HEK293 (cell line): ENCODE results near the gene SCGB1A1.

Source experiments
- CTCF ChIA-PET: fragments of 350-600 bp; formaldehyde crosslinking; extraction: SDS; loops from one replicate; lab custom pipeline; 2021; ENCODE audit warnings: antibody characterized with exemption; lab: Yijun Ruan, JAX
- POLR2A ChIA-PET: fragments of 300-600 bp; formaldehyde crosslinking; extraction: SDS; loops from one replicate; lab custom pipeline; 2020; ENCODE audit warnings: antibody characterized with exemption, inconsistent platforms; lab: Yijun Ruan, JAX
- H3K27ac ChIP-seq: fragments of 200-500 bp; sonication (Bioruptor generic); 2 replicates; pipeline ENCODE4 v1.5.1; 2014; ENCODE audit warnings: low read depth, low read length, control low read depth, inconsistent platforms; ENCODE audit errors: extremely low read depth
- H3K36me3 ChIP-seq, 2 experiments: fragments of 200-500 bp in 1 of 2; sonication (Bioruptor generic) in 1 of 2; 1 replicate in 1 of 2; 2 replicates in 1 of 2; pipeline ENCODE4 v1.5.1; 2014 to 2017; ENCODE audit warnings: inconsistent platforms in 2 of 2, low read length in 2 of 2; ENCODE audit not compliant: control insufficient read depth in 2 of 2, insufficient read depth in 1 of 2
- H3K4me1 ChIP-seq: fragments of 200-500 bp; sonication (Bioruptor generic); 2 replicates; pipeline ENCODE4 v1.5.1; 2014; ENCODE audit warnings: mild to moderate bottlenecking, low read length, inconsistent platforms; ENCODE audit not compliant: control insufficient read depth, insufficient read depth
- H3K4me3 ChIP-seq: 2 replicates; pipeline ENCODE4 v1.5.1; 2011; ENCODE audit warnings: low read depth, mild to moderate bottlenecking, control low read depth, low read length, moderate library complexity
- H3K9me3 ChIP-seq: fragments of 200-500 bp; sonication (Bioruptor generic); 2 replicates; pipeline ENCODE4 v1.5.1; 2014; ENCODE audit warnings: low read depth, low read length, inconsistent platforms; ENCODE audit not compliant: control insufficient read depth, insufficient read depth
- GLI2 ChIP-seq: fragments of 450-650 bp; formaldehyde crosslinking; IDR thresholded peaks from 2 replicates; pipeline ENCODE4; 2017; ENCODE audit warnings: missing biosample characterization, missing genetic modification characterization, low read depth, borderline replicate concordance
- MEIS1 ChIP-seq: sonication (generic); formaldehyde crosslinking; IDR thresholded peaks from 2 replicates; pipeline ENCODE4 v1.8.1; 2022; ENCODE audit warnings: missing genetic modification reagents, mild to moderate bottlenecking, borderline replicate concordance
- MYNN ChIP-seq: fragments of 450-650 bp; formaldehyde crosslinking; IDR thresholded peaks from 2 replicates; pipeline ENCODE4 v1.5.1; 2016; ENCODE audit warnings: missing biosample characterization, missing genetic modification characterization, borderline replicate concordance
- MZF1 ChIP-seq: fragments of 450-650 bp; formaldehyde crosslinking; IDR thresholded peaks from 2 replicates; pipeline ENCODE4 v1.5.1; 2017; ENCODE audit warnings: missing biosample characterization, missing genetic modification characterization, borderline replicate concordance
- SALL2 ChIP-seq: fragments of 450-650 bp; formaldehyde crosslinking; IDR thresholded peaks from 2 replicates; pipeline ENCODE4 v1.5.0; 2017; ENCODE audit warnings: missing biosample characterization, mild to moderate bottlenecking, missing genetic modification characterization, borderline replicate concordance
- ZBTB21 ChIP-seq: fragments of 450-650 bp; formaldehyde crosslinking; IDR thresholded peaks from 2 replicates; pipeline ENCODE4 v1.5.1; 2017; ENCODE audit warnings: missing biosample characterization, missing genetic modification characterization
- ZFHX2 ChIP-seq: fragments of 450-650 bp; formaldehyde crosslinking; conservative IDR thresholded peaks from 2 replicates; pipeline ENCODE4 v1.5.1; 2016; ENCODE audit warnings: missing biosample characterization, missing genetic modification characterization
- ZNF121 ChIP-seq: fragments of 450-650 bp; formaldehyde crosslinking; IDR thresholded peaks from 2 replicates; pipeline ENCODE4 v1.5.1; 2016; ENCODE audit warnings: missing biosample characterization, missing genetic modification characterization
- ZNF140 ChIP-seq: fragments of 450-650 bp; formaldehyde crosslinking; IDR thresholded peaks from 2 replicates; pipeline ENCODE4 v1.5.1; 2016; ENCODE audit warnings: missing biosample characterization, missing genetic modification characterization
- ZNF146 ChIP-seq: fragments of 450-650 bp; formaldehyde crosslinking; IDR thresholded peaks from 2 replicates; pipeline ENCODE4 v1.5.1; 2016; ENCODE audit warnings: missing biosample characterization, missing genetic modification characterization
- ZNF324 ChIP-seq: fragments of 450-650 bp; formaldehyde crosslinking; IDR thresholded peaks from 2 replicates; pipeline ENCODE4 v1.5.1; 2016; ENCODE audit warnings: missing biosample characterization, missing genetic modification characterization
- ZNF629 ChIP-seq: fragments of 450-650 bp; formaldehyde crosslinking; IDR thresholded peaks from 2 replicates; pipeline ENCODE4 v1.5.1; 2017; ENCODE audit warnings: missing biosample characterization, missing genetic modification characterization
- TF ChIP-seq, protein P1 (sequence below): fragments of 450-650 bp; formaldehyde crosslinking; IDR thresholded peaks from 2 replicates; pipeline ENCODE4 v1.5.1; 2016; ENCODE audit warnings: missing biosample characterization, missing genetic modification characterization
- TF ChIP-seq, protein P2 (sequence below): fragments of 450-650 bp; formaldehyde crosslinking; IDR thresholded peaks from 2 replicates; pipeline ENCODE4 v1.5.1; 2016; ENCODE audit warnings: missing biosample characterization, missing genetic modification characterization
- TF ChIP-seq, protein P3 (sequence below): fragments of 450-650 bp; formaldehyde crosslinking; IDR thresholded peaks from 2 replicates; pipeline ENCODE4 v1.5.1; 2016; ENCODE audit warnings: missing biosample characterization, missing genetic modification characterization
- TF ChIP-seq, protein P4 (sequence below): fragments of 450-650 bp; formaldehyde crosslinking; IDR thresholded peaks from 2 replicates; pipeline ENCODE4 v1.5.1; 2016; ENCODE audit warnings: missing biosample characterization, missing genetic modification characterization

SCGB1A1 gene

DNA sequence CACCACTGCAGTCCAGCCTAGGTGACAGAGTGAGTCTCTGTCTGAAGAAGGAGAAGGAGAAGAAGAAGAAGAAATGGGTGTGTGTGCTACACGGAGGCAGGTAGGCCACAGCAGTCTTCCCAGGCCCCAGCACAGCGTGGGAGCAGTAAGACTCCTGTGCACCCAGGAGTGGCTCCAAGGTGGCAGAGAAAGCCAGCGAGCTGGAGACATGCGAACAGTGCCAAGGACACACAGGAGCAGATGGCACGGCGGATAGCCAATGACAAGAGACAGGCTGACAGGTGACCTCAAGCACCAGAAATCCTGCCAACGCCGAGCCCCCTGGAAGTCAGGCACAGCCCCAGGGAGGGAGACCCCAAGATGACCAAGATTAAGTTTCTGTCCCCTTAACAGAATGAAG, 9.0 kb upstream of the SCGB1A1 start (continued):
- TF ChIP-seq, protein P1, sequence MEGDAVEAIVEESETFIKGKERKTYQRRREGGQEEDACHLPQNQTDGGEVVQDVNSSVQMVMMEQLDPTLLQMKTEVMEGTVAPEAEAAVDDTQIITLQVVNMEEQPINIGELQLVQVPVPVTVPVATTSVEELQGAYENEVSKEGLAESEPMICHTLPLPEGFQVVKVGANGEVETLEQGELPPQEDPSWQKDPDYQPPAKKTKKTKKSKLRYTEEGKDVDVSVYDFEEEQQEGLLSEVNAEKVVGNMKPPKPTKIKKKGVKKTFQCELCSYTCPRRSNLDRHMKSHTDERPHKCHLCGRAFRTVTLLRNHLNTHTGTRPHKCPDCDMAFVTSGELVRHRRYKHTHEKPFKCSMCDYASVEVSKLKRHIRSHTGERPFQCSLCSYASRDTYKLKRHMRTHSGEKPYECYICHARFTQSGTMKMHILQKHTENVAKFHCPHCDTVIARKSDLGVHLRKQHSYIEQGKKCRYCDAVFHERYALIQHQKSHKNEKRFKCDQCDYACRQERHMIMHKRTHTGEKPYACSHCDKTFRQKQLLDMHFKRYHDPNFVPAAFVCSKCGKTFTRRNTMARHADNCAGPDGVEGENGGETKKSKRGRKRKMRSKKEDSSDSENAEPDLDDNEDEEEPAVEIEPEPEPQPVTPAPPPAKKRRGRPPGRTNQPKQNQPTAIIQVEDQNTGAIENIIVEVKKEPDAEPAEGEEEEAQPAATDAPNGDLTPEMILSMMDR = no peak
- TF ChIP-seq SALL2 (tag by site-specific recombination) = no peak
- TF ChIP-seq, protein P2, sequence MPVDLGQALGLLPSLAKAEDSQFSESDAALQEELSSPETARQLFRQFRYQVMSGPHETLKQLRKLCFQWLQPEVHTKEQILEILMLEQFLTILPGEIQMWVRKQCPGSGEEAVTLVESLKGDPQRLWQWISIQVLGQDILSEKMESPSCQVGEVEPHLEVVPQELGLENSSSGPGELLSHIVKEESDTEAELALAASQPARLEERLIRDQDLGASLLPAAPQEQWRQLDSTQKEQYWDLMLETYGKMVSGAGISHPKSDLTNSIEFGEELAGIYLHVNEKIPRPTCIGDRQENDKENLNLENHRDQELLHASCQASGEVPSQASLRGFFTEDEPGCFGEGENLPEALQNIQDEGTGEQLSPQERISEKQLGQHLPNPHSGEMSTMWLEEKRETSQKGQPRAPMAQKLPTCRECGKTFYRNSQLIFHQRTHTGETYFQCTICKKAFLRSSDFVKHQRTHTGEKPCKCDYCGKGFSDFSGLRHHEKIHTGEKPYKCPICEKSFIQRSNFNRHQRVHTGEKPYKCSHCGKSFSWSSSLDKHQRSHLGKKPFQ (tag by site-specific recombination) = no peak

DNA sequence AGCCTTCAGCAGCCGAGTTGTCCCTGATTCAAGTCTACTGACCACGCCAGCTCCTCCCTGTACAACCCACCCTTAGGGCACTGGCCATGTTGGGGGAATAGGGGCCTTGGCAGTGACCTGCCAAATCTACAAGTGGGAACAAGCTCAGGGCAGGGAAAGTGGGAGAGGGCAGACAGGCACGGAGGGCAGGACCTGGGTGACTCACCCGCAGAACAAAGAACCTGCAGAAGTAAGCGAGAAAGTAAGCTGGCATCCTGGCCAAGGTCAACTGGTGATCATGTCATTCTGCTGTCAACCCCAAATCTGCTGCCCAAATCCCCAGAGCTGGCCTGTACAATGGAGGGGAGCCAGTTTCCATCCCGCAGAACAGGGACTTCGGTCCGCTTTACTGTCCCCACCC, 7.9 kb upstream of the SCGB1A1 start:
- Histone ChIP-seq H3K27ac (no peak overlapping the region), H3K4me1 (no peaks in the 10 kb centered on the region), H3K9me3 (no peaks in the 10 kb centered on the region), H3K36me3 (no peaks in the 10 kb centered on the region), H3K4me3 (no peak overlapping the region)
- TF ChIP-seq MYNN (tag by site-specific recombination) = no peak
- TF ChIP-seq, protein P3, sequence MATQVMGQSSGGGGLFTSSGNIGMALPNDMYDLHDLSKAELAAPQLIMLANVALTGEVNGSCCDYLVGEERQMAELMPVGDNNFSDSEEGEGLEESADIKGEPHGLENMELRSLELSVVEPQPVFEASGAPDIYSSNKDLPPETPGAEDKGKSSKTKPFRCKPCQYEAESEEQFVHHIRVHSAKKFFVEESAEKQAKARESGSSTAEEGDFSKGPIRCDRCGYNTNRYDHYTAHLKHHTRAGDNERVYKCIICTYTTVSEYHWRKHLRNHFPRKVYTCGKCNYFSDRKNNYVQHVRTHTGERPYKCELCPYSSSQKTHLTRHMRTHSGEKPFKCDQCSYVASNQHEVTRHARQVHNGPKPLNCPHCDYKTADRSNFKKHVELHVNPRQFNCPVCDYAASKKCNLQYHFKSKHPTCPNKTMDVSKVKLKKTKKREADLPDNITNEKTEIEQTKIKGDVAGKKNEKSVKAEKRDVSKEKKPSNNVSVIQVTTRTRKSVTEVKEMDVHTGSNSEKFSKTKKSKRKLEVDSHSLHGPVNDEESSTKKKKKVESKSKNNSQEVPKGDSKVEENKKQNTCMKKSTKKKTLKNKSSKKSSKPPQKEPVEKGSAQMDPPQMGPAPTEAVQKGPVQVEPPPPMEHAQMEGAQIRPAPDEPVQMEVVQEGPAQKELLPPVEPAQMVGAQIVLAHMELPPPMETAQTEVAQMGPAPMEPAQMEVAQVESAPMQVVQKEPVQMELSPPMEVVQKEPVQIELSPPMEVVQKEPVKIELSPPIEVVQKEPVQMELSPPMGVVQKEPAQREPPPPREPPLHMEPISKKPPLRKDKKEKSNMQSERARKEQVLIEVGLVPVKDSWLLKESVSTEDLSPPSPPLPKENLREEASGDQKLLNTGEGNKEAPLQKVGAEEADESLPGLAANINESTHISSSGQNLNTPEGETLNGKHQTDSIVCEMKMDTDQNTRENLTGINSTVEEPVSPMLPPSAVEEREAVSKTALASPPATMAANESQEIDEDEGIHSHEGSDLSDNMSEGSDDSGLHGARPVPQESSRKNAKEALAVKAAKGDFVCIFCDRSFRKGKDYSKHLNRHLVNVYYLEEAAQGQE (tag by site-specific recombination) = no peak
- TF ChIP-seq, protein P2 (tag by site-specific recombination) = no peak
- no peak for TF ChIP-seq MZF1 (tag by site-specific recombination)
- TF ChIP-seq ZNF121 (tag by site-specific recombination) = no peak
- TF ChIP-seq ZNF140 (tag by site-specific recombination) = no peak
- no peak for TF ChIP-seq ZFHX2 (tag by site-specific recombination)
- no peak for TF ChIP-seq ZNF146 (tag by site-specific recombination)
- no peak for TF ChIP-seq ZBTB21 (tag by site-specific recombination)
- no peak for TF ChIP-seq ZNF324 (tag by site-specific recombination)
- TF ChIP-seq MEIS1 (CRISPR knock-in tag) = no peak
- no peak for TF ChIP-seq ZNF629 (tag by site-specific recombination)
- ChIA-PET POLR2A (interaction anchor here (0.9 kb wide), 1 partner anchor 180 kb away, joined by 3 read pairs; the partner anchor contains the start of gene TUT1), CTCF (interaction anchor here (0.6 to 3.8 kb wide), 3 partner anchors 14 to 58 kb away, joined by 3 to 19 read pairs (median 13); no protein-coding TSS in a partner anchor)

DNA sequence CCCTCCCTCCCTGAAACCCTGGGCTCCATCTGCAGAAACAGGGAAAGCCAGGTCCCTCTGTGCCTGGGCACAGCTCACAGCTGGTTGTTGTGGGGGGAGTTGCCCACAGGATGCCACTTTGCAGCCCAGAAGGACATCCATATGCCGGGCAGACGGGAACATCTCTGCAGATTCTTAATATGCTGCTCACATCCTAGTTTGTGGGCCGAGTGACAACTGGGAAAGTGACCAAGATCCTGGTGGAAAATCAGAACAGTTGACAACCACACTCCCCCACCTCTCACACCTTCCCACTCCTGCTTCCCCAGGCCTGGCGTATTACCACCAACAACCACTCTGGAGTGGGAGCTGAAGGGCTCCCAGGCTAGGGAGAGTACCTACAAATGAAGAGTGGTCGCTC, 7.3 kb upstream of the SCGB1A1 start:
- POLR2A ChIA-PET = interaction anchor here (0.9 kb wide), 1 partner anchor 180 kb away, joined by 3 read pairs; the partner anchor contains the start of gene TUT1
- Histone ChIP-seq H3K4me1 (no peaks in the 10 kb centered on the region), H3K9me3 (no peaks in the 10 kb centered on the region), H3K4me3 (no peak overlapping the region), H3K36me3 (no peaks in the 10 kb centered on the region), H3K27ac (no peak overlapping the region)
- CTCF ChIA-PET = interaction anchor here (0.6 to 3.8 kb wide), 3 partner anchors 13 to 58 kb away, joined by 3 to 19 read pairs (median 13); no protein-coding TSS in a partner anchor
- TF ChIP-seq GLI2 = no peak
- TF ChIP-seq, protein P4, sequence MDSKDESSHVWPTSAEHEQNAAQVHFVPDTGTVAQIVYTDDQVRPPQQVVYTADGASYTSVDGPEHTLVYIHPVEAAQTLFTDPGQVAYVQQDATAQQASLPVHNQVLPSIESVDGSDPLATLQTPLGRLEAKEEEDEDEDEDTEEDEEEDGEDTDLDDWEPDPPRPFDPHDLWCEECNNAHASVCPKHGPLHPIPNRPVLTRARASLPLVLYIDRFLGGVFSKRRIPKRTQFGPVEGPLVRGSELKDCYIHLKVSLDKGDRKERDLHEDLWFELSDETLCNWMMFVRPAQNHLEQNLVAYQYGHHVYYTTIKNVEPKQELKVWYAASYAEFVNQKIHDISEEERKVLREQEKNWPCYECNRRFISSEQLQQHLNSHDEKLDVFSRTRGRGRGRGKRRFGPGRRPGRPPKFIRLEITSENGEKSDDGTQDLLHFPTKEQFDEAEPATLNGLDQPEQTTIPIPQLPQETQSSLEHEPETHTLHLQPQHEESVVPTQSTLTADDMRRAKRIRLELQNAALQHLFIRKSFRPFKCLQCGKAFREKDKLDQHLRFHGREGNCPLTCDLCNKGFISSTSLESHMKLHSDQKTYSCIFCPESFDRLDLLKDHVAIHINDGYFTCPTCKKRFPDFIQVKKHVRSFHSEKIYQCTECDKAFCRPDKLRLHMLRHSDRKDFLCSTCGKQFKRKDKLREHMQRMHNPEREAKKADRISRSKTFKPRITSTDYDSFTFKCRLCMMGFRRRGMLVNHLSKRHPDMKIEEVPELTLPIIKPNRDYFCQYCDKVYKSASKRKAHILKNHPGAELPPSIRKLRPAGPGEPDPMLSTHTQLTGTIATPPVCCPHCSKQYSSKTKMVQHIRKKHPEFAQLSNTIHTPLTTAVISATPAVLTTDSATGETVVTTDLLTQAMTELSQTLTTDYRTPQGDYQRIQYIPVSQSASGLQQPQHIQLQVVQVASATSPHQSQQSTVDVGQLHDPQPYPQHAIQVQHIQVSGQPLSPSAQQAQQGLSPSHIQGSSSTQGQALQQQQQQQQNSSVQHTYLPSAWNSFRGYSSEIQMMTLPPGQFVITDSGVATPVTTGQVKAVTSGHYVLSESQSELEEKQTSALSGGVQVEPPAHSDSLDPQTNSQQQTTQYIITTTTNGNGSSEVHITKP (tag by site-specific recombination) = peak; percentile 59; the same call in 1 of the 2 replicates
